ENCODE data around the gene TXNRD3. TPM values are rescaled to one million over a fixed set of nuclear protein-coding genes. Genes with fewer than 3 reads are reported as not detected.

Gene TXNRD3
- total and polyA plus RNA-seq, 2 of the 4 experiments (the other 2 are of a cell fraction) = 3.9 to 8.4 TPM

DNA sequence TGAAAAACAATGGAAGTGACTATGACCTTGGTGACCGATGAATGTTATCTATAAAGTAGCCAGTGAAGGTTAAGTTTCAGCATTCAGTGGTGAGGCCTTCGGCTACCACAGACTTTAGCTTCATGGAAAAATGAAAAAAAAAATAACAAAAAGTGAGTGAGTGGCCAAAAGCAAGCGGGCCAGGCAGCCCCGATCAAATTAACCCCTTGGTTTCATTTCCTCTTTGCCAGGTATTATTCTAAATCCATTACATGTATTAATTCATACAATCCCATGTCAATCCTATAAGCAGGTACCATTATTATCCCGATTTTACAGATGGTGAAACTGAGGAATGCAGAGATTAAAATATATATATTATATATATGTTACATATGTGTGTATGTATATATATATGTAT, 28.1 kb upstream of the TXNRD3 start:
- intact Hi-C loops (cut with micrococcal nuclease) = no loop called here
- CTCF ChIA-PET = interaction anchor here (1.1 to 1.3 kb wide), 2 partner anchors 12 to 23 kb away, joined by 3 read pairs; no protein-coding TSS in a partner anchor
- BruUV-seq (replicated peaks) = no TSS peak

More for the DNA sequence above, 28.1 kb upstream of the TXNRD3 start:
- no peaks in the 10 kb centered on the region for H3K9me3 ChIP-seq (ENCODE audit: control insufficient read depth, insufficient read depth, low read length)
- H4K8ac ChIP-seq (ENCODE audit: low read depth in 2 of 2, low read length in 2 of 2) = no peak overlapping the region
- ATAC-seq (ENCODE audit: low read depth) (no peak), DNase-seq (no peak)
- TF ChIP-seq MAFK (IDR thresholded peaks at IDR 0.05; ENCODE audit: low read depth, low read length) (no peak), RCOR1 (IDR thresholded peaks at IDR 0.05; ENCODE audit: insufficient replicate concordance, low read length) (no peak)
- no peak overlapping the region for H2AFZ ChIP-seq (replicated peaks; ENCODE audit: low read length, poor library complexity)
- H3K4ac ChIP-seq (ENCODE audit: low read depth, low read length) = no peak overlapping the region
- H4K91ac ChIP-seq (ENCODE audit: insufficient read depth, low read depth, low read length) = no peak overlapping the region
- no peak overlapping the region for H3K14ac ChIP-seq (replicated peaks; ENCODE audit: low read depth, low read length)
- no peak overlapping the region for H3K4me3 ChIP-seq (ENCODE audit: insufficient read depth, low read depth, low read length)
- dilution Hi-C loops (cut with HindIII; ENCODE audit: low sequenced_read_pairs, unreplicated experiment) = no loop called here
- no peak overlapping the region for H2AK5ac ChIP-seq (ENCODE audit: low read depth, low read length)
- no peak overlapping the region for H3K27ac ChIP-seq (ENCODE audit: insufficient read depth, low read length)
- no peaks in the 10 kb centered on the region for H4K20me1 ChIP-seq (ENCODE audit: insufficient read depth, low read length)
- H3K9ac ChIP-seq (ENCODE audit: low read depth, low read length) = no peak overlapping the region
- H3K4me2 ChIP-seq (ENCODE audit: low read depth, low read length) = no peak overlapping the region
- no peak overlapping the region for H2BK20ac ChIP-seq (ENCODE audit: low read depth, low read length)
- H4K5ac ChIP-seq (ENCODE audit: low read depth, low read length) = no peak overlapping the region
- H3K36me3 ChIP-seq (ENCODE audit: control insufficient read depth, insufficient read depth, low read length) = no peaks in the 10 kb centered on the region
- no peaks in the 10 kb centered on the region for H3K9me1 ChIP-seq (ENCODE audit: insufficient read depth, low read length)
- H2BK15ac ChIP-seq (ENCODE audit: low read depth, low read length) = no peak overlapping the region
- no peak overlapping the region for H3K18ac ChIP-seq (ENCODE audit: low read depth, low read length)
- WGBS, 2 experiments (ENCODE audit: extremely low coverage in 2 of 2, insufficient read length in 1 of 2) = no CpG with 5 or more reads among the region's 5 CpGs
- H3K4me1 ChIP-seq (ENCODE audit: control insufficient read depth, insufficient read depth, low read length) = no peaks in the 10 kb centered on the region
- H3K56ac ChIP-seq (ENCODE audit: extremely low read depth, insufficient read depth, low read length) = no peak overlapping the region
- no peak overlapping the region for H2AK9ac ChIP-seq (replicated peaks; ENCODE audit: low read depth, low read length, poor library complexity)
- H3K79me1 ChIP-seq (ENCODE audit: low read depth in 1 of 2, low read length in 2 of 2) = no peaks in the 10 kb centered on the region
- no peak overlapping the region for H3K23ac ChIP-seq (ENCODE audit: low read depth, low read length)
- POLR2A ChIA-PET (ENCODE audit: unreplicated experiment) = no interaction called here
- no peak overlapping the region for H2BK5ac ChIP-seq (ENCODE audit: low read depth, low read length, poor library complexity, severe bottlenecking)
- H3K27me3 ChIP-seq (ENCODE audit: control insufficient read depth, insufficient read depth, low read length) = peaks cover 32% of the 10 kb centered on the region
- in situ Hi-C loops (cut with MboI; ENCODE audit: low sequenced_read_pairs) = no loop called here
- H2BK120ac ChIP-seq (ENCODE audit: low read depth, low read length) = no peak overlapping the region
